Liver (tissue), 3 donors: ENCODE measurements around the gene DYSF.

Source experiments
- RAD21 ChIP-seq, 2 donors: IDR thresholded peaks; 2 replicates each; pipeline ENCODE4 v1.6.1; 2016; ENCODE audit warnings: antibody characterized with exemption in 2 of 2, mild to moderate bottlenecking in 2 of 2
- TF ChIP-seq, protein P1 (sequence below): fragments of 150-350 bp; IDR thresholded peaks from 2 replicates; pipeline ENCODE4 v1.5.1; 2017; ENCODE audit warnings: improper control_type of control experiment, low read depth, low read length; ENCODE audit not compliant: missing input control
- donor health status: healthy.
- donor health status: healthy.

DNA sequence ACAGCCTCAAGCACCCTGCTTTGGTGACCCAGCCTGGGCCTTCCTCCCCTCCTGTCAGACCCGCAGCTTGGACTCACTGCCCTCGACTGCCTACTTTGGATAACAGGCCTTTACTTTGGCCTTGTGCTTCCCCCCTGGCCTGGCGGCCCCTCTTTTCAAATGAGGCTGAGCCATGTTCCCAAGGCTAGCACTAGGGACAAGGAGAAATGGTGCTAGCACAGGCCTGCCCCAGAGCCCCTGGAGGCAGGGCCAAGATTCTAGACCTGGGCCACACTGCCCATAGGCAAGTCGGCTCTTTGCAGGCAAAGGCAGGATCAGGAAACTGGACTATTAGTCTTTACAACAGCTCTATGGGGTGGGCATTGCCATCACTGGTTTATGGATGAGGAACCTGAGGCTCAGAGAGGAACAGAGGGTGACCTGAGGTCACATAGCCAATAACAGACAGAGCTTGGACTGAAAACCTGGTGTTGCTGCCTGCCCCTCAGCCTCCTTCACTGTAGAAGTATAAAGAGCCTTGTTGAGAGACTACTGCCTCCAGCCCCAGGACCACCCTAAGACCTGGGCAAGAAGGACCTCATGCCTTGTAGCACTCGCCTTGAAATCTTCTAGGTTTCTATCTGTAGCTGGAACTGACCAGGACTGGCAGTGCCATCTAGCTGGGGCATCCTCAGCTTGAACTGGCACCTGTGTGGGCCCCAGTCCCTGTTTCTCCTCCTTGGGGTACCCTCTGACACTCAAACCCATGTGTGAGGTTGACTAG, 266.3 kb downstream of the DYSF start:
- TF ChIP-seq, protein P1, sequence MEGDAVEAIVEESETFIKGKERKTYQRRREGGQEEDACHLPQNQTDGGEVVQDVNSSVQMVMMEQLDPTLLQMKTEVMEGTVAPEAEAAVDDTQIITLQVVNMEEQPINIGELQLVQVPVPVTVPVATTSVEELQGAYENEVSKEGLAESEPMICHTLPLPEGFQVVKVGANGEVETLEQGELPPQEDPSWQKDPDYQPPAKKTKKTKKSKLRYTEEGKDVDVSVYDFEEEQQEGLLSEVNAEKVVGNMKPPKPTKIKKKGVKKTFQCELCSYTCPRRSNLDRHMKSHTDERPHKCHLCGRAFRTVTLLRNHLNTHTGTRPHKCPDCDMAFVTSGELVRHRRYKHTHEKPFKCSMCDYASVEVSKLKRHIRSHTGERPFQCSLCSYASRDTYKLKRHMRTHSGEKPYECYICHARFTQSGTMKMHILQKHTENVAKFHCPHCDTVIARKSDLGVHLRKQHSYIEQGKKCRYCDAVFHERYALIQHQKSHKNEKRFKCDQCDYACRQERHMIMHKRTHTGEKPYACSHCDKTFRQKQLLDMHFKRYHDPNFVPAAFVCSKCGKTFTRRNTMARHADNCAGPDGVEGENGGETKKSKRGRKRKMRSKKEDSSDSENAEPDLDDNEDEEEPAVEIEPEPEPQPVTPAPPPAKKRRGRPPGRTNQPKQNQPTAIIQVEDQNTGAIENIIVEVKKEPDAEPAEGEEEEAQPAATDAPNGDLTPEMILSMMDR: no peak
- TF ChIP-seq RAD21 (IDR thresholded peaks at IDR 0.05): no peak
